Astrocyte (in vitro differentiated cells and primary cell): ENCODE measurements around the gene NCK2. TPM values are rescaled to one million over a fixed set of nuclear protein-coding genes. Genes with fewer than 3 reads are reported as not detected.
"Not testable (repeated sequence)": the region's sequence is repeated elsewhere in the genome, so short reads cannot be mapped to it uniquely, and the experiment has no call there.

Experiments used
- DNase-seq: peaks from one replicate; pipeline ENCODE4 v3.0.0-alpha.2; 2010; ENCODE audit warnings: low read depth
- FAIRE-seq: peaks from 2 replicates; lab custom pipeline; 2011; peaks lifted over from hg19 to GRCh38; lab: Jason Lieb, UNC
- H2AFZ ChIP-seq: 2 replicates; pipeline ENCODE4 v1.6.0; 2012; ENCODE audit warnings: low read depth, low read length, inconsistent platforms
- H3K27ac ChIP-seq: 2 replicates; pipeline ENCODE4 v1.5.1; 2011; ENCODE audit warnings: low read depth, low read length, inconsistent platforms
- H3K27me3 ChIP-seq: 2 replicates; pipeline ENCODE4 v1.6.0; 2011; ENCODE audit warnings: low read length, inconsistent platforms; ENCODE audit not compliant: insufficient read depth
- H3K36me3 ChIP-seq: 2 replicates; pipeline ENCODE4 v1.5.1; 2011; ENCODE audit warnings: low read length, inconsistent platforms; ENCODE audit not compliant: insufficient read depth
- H3K4me1 ChIP-seq: 2 replicates; pipeline ENCODE4 v1.5.1; 2011; ENCODE audit warnings: low read length, inconsistent platforms; ENCODE audit not compliant: insufficient read depth
- H3K4me2 ChIP-seq: 2 replicates; pipeline ENCODE4 v1.6.0; 2012; ENCODE audit warnings: low read length, inconsistent platforms
- H3K4me3 ChIP-seq: 2 replicates; pipeline ENCODE4 v1.5.1; 2011; ENCODE audit warnings: low read depth, mild to moderate bottlenecking, low read length, inconsistent platforms; ENCODE audit not compliant: insufficient read depth
- H3K79me2 ChIP-seq: 2 replicates; pipeline ENCODE4 v1.6.0; 2012; ENCODE audit warnings: mild to moderate bottlenecking, low read length, inconsistent platforms; ENCODE audit not compliant: insufficient read depth
- H3K9ac ChIP-seq: 2 replicates; pipeline ENCODE4 v1.6.0; 2012; ENCODE audit warnings: mild to moderate bottlenecking, low read length, inconsistent platforms
- H3K9me3 ChIP-seq: 2 replicates; pipeline ENCODE4 v1.5.1; 2012; ENCODE audit warnings: low read depth, mild to moderate bottlenecking, low read length, inconsistent platforms; ENCODE audit not compliant: insufficient read depth
- H4K20me1 ChIP-seq: 2 replicates; pipeline ENCODE4 v1.6.0; 2012; ENCODE audit warnings: low read length, inconsistent platforms; ENCODE audit not compliant: insufficient read depth
- H3K27ac Mint-ChIP-seq: one replicate; pipeline ENCODE4 v1.8.0; 2021; ENCODE audit warnings: mild to moderate bottlenecking, mixed read lengths; ENCODE audit not compliant: unreplicated experiment
- H3K27me3 Mint-ChIP-seq: one replicate; pipeline ENCODE4 v1.8.0; 2021; ENCODE audit warnings: low read depth, mixed read lengths; ENCODE audit not compliant: unreplicated experiment
- H3K36me3 Mint-ChIP-seq: one replicate; pipeline ENCODE4 v1.8.0; 2021; ENCODE audit warnings: low read depth, mixed read lengths; ENCODE audit not compliant: unreplicated experiment
- H3K4me1 Mint-ChIP-seq: one replicate; pipeline ENCODE4 v1.8.0; 2021; ENCODE audit warnings: low read depth, mixed read lengths; ENCODE audit not compliant: unreplicated experiment
- H3K4me3 Mint-ChIP-seq: one replicate; pipeline ENCODE4 v1.8.0; 2021; ENCODE audit warnings: mild to moderate bottlenecking, moderate library complexity, mixed read lengths; ENCODE audit not compliant: unreplicated experiment
- H3K9me3 Mint-ChIP-seq: one replicate; pipeline ENCODE4 v1.8.0; 2021; ENCODE audit warnings: mild to moderate bottlenecking, mixed read lengths; ENCODE audit not compliant: unreplicated experiment
- CTCF ChIP-seq: IDR thresholded peaks from 2 replicates; pipeline ENCODE4 v1.5.1; 2011; ENCODE audit warnings: low read depth, mild to moderate bottlenecking, inconsistent platforms, low read length, moderate library complexity; ENCODE audit not compliant: insufficient read depth
- EZH2 ChIP-seq: IDR thresholded peaks from 2 replicates; pipeline ENCODE4 v1.6.1; 2012; ENCODE audit warnings: mild to moderate bottlenecking, low read length, inconsistent platforms; ENCODE audit not compliant: insufficient read depth
- total RNA-seq: library from RNA; stranded (reverse); gene quantifications from 2 replicates; pipeline ENCODE4 v1.2.1, GENCODE V29; 2021

The NCK2 gene
- total RNA-seq, 1 donor from 2014 or later: 61.6 TPM

GRCh38 chr2:105895990-105896764, 151.5 kb downstream of the NCK2 start:
- Mint-ChIP-seq H3K4me3 (no peak overlapping the region), H3K36me3 (peaks cover 17% of the 10 kb centered on the region), H3K4me1 (no peaks in the 10 kb centered on the region), H3K27me3 (no peaks in the 10 kb centered on the region), H3K27ac (no peak overlapping the region), H3K9me3 (peaks cover 29% of the 10 kb centered on the region)
- Histone ChIP-seq H3K36me3 (peaks cover 3% of the 10 kb centered on the region), H3K79me2 (peaks cover under 1% of the 10 kb centered on the region), H3K27ac (no peak overlapping the region), H3K4me3 (no peak overlapping the region), H3K27me3 (no peaks in the 10 kb centered on the region), H4K20me1 (peaks cover under 1% of the 10 kb centered on the region), H3K4me2 (no peak overlapping the region), H2AFZ (no peak overlapping the region), H3K9me3 (peaks cover 4% of the 10 kb centered on the region), H3K9ac (no peak overlapping the region), H3K4me1 (no peaks in the 10 kb centered on the region)
- FAIRE-seq (no peak), DNase-seq (no peak)
- TF ChIP-seq CTCF: no peak
- TF ChIP-seq EZH2: no peak

DNA sequence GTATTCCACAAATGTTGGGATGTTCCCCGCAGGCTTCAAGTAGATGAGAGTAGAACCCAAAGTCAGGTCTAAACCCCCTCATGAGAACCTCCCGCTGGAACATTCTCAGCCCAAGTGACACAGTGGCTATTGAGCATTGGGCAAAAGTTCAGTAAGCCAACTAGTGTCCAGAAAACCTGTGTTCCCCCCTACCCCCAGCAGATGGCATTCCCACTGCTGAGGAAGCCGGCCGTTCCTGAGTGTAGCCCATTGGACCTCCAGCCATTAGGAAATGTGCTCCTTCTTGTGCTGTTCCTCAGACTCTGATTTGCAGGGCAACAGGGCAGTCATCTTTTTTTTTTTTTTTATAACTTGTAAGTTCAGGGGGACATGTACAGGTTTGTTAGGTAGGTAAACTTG, 152.1 kb downstream of the NCK2 start:
- Histone ChIP-seq H3K36me3 (peaks cover 3% of the 10 kb centered on the region), H3K4me3 (no peak overlapping the region), H3K4me2 (no peak overlapping the region), H4K20me1 (no peaks in the 10 kb centered on the region), H3K27ac (no peak overlapping the region), H3K9me3 (peaks cover 4% of the 10 kb centered on the region), H3K4me1 (no peaks in the 10 kb centered on the region), H3K27me3 (no peaks in the 10 kb centered on the region), H3K79me2 (no peaks in the 10 kb centered on the region), H3K9ac (no peak overlapping the region), H2AFZ (no peak overlapping the region)
- Mint-ChIP-seq H3K4me3 (no peak overlapping the region), H3K9me3 (peaks cover 31% of the 10 kb centered on the region), H3K27me3 (no peaks in the 10 kb centered on the region), H3K4me1 (no peaks in the 10 kb centered on the region), H3K27ac (no peak overlapping the region), H3K36me3 (peaks cover 21% of the 10 kb centered on the region)
- no peak for DNase-seq
- no peak for FAIRE-seq
- no peak for TF ChIP-seq EZH2
- TF ChIP-seq CTCF: no peak

DNA sequence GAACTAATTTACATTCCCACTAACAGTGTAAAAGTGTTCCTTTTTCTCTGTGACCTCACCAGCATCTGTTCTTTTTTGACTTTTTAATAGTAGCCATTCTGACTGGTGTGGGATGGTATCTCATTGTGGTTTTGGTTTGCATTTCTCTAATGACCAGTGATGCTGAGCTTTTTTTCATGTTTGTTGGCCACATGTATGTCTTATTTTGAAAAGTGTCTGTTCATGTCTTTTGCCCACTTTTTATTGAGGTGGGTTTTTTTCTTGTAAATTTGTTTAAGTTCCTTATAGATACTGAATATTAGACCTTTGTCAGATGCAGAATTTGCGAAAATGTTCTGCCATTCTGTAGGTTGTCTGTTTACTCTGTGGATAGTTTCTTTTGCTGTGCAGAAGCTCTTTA, 153.0 kb downstream of the NCK2 start:
- not testable (repeated sequence) for H3K4me2 ChIP-seq, H3K4me3 Mint-ChIP-seq, DNase-seq, H3K27me3 ChIP-seq, H4K20me1 ChIP-seq, H3K9me3 ChIP-seq, H3K27me3 Mint-ChIP-seq, H3K4me1 Mint-ChIP-seq, H3K9ac ChIP-seq, H3K27ac ChIP-seq, H3K27ac Mint-ChIP-seq, H3K79me2 ChIP-seq, H2AFZ ChIP-seq, FAIRE-seq, H3K36me3 ChIP-seq, H3K4me3 ChIP-seq, H3K4me1 ChIP-seq
- Mint-ChIP-seq H3K9me3 (peaks cover 31% of the 10 kb centered on the region), H3K36me3 (peaks cover 23% of the 10 kb centered on the region)
